HG02973 (cell line): ENCODE data around the gene BAAT.
"Not testable (repeated sequence)": the region's sequence is repeated elsewhere in the genome, so short reads cannot be mapped to it uniquely, and the experiment has no call there.

ENCODE experiments used
- ATAC-seq: cut with Tn5 transposase; IDR thresholded peaks from one replicate; pipeline ENCODE4 v1.9.1; 2021; ENCODE audit warnings: moderate library complexity; ENCODE audit not compliant: unreplicated experiment

Gene BAAT

DNA sequence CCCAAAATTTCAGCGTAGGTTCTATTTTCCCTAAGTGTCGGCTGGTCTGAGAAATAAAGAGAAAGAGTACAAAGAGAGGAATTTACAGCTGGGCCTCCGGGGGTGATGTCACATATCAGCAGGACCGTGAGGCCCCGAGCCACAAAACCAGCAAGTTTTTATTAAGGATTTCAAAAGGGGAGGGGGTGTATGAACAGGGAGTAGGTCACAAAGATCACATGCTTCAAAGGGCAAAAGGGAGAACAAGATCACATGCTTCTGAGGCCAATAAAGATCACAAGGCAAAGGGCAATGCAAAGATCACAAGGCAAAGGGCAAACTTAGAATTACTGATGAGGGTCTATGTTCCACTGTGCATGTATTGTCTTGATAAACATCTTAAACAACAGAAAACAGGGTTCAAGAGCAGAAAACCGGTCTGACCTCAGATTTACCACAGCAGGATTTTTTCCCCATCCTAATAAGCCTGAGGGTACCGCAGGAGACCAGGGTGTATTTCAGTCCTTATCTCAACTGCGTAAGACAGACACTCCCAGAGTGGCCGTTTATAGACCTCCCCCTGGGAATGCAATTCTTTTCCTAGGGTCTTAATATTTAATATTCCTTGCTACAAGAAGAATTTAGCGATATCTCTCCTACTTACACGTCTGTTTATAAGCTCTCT lies at the start of gene BAAT:
Gene BAAT (minus strand): TSS at position 134 of the 664 bp plus-strand sequence. CDS start 13,602 bp downstream, outside the sequence.
- ATAC-seq = not testable (repeated sequence)

DNA sequence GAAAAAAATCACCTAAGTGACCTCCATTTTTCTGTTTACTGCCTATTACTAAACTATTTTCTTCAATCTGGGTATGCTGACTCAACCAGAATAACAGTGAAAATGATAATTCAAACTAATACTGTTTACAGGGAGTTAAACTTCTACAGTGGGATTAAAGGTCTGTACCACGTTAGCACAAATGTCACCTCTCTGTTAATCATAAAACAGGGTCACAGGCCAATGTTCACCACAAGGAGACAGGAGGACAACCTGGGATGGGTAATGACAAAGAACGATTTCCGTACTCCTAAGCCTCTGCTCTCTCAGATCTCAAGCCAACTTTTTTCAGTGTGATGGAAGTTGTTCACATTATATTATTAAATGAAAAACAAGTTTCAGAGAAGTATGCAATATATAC lies 48.4 kb upstream of the BAAT start:
- ATAC-seq = no peak

DNA sequence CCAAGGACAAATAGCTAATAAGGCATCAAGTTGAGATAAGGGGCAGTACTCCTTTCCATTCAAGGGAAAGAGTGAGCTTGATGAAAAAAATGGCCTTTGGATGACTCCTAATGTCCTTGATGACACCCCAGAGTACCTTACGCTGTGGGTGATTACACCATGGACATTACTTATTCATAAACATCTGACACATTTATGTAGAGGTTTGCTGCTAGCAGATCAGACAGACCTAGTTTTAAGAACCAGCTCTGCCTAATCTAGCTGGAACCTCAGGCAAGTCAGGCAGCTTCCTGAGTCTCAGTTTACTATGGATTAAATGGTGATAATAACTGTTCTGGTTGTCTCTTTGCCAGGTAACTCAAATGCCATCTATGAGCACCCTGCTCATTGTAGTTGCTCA lies 47.9 kb upstream of the BAAT start:
- ATAC-seq = no peak

DNA sequence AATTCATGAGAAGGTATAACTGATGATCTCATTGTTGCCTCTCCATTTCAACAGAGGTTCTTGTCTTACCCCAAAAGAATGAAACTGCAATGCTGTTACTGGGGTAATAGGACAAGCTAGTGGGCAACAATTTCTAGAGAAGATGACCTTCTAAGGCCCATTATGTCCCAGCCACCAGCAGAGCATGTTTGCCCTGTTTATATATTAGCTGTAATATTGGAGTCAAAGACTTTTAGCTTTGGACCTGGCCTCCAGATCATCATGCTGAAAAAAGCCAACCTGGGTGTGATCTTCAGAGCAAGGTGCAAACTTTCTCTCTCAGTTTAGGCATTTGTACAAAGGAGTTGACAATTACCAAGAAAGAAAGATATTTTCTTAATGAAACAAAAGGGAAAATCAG lies 47.4 kb upstream of the BAAT start:
- ATAC-seq = no peak

DNA sequence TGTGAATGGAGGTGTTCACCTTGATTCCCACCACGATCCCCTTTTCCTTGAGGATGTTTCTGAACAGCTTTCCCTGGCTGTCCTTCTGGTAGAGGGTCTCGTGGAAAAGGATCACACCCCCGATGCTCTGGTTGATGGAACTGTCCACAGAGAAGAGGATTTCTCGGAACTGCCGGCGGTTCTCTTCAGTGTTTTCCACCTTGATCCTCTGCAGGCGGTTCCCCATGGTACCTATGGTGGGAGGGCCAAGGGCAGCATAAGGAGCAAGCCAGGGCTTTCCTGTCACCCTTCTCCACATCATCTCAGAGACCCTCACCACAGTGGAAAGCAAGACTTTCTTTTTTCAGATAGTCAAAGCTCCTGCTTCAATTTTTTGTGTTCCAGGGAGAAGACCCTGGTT lies 44.9 kb upstream of the BAAT start:
- no peak for ATAC-seq

DNA sequence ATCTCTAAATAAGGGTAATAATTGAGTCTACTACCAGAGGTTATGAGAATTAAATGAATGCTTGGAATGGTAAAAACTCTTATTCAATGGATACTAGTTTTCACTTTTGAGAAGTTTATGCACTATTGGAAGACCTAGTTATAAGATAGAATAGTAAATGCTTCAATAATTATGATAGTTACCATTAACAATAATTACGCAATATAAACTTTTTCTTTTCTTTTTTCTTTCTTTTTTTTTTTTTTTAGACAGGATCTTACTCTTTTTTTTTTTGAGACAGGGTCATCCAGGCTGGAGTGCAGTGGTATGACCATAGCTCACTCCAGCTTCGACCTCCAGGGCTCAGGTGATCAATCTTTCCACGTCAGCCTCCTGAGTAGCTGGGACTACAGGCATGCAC lies 44.1 kb upstream of the BAAT start:
- no peak for ATAC-seq

DNA sequence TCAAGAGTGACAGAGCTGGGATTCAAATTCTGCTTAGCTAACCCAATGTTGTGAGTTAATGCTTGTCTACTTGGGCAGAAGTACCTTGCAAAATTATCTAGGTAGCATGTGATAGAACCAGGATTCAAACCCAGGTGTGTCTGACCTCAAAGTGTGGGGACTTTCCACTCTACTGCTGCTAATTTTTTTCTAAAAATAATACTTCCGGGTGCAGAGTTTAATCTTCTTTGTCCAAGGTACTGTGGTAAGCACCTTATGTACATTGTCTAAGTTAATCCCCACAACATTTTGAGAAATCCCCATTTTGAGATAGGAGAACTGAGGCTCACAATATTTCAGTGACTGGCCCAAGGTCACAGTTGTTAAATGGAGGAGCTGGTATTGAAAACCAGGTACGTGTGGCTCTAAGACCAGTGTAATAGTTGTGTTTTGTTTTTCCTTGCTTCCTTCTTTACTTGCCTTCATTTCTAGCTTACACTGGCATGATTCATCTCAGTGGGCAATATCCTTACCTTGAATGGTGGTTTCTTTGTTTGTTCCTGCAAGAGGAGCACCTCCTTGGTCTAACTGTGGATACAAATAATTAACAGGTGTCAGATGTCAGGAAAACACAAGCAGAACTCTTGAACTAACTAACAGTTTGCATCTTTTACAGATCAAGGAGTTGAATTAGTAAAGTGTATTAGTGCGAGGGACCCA lies 43.3 kb upstream of the BAAT start:
- ATAC-seq = no peak

DNA sequence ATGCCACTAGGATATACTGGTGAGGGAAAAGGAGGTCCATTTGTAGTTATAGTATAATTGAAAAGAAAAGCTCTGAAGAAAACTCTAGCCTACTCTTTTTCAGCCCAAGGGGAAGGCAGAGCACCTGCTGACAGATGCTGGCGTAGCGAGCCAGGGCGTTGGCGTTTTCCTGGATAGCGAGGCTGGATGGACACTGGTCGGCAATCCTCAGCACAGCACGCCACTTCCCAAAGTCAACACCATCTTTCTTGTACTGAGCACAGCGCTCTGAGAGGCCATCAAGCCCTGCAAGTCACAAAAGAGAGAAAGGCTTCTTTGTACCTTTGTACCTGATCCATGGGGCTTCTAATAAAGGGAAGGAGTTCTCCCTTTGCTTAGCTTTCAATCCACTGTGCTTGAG lies 42.6 kb upstream of the BAAT start:
- ATAC-seq = no peak

DNA sequence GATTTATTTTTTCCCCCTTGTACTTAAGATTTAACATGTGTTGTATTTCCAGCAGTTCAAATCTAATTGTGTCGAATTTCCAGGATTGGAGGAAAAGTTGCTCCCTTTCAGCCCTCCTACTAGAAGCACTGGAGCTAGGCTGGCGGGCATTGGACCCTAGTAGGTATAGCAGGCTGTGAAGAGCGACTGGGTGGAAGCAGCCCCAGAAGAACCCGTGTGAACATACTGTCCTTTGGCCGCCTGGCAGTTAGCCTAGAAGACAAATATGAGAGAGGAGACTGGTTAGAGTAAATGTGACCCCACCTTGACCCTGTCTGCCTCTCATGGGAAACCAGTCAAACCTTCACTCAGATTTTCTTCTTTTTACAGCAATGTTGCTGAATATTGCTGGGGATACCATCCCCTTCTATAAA lies 36.9 kb upstream of the BAAT start:
- ATAC-seq = no peak

DNA sequence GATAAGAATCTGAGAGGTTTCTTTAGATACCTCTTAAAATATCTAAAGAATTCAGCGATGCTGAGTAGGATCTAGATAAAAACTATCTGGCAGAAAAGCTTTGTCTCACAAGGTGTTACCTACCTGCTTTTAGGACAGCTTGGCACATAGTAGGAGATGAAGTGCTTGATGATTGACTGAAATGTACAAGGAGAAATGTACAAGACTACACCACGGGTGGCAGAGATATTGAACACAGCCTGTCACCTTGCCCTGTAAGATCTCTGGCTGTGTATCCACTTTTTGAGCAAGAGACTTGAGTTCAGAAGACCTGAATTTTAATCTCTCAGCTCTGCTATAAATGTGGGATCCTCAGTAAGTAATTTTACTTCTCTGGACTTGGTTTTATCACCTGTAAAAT lies 35.1 kb upstream of the BAAT start:
- ATAC-seq = no peak

DNA sequence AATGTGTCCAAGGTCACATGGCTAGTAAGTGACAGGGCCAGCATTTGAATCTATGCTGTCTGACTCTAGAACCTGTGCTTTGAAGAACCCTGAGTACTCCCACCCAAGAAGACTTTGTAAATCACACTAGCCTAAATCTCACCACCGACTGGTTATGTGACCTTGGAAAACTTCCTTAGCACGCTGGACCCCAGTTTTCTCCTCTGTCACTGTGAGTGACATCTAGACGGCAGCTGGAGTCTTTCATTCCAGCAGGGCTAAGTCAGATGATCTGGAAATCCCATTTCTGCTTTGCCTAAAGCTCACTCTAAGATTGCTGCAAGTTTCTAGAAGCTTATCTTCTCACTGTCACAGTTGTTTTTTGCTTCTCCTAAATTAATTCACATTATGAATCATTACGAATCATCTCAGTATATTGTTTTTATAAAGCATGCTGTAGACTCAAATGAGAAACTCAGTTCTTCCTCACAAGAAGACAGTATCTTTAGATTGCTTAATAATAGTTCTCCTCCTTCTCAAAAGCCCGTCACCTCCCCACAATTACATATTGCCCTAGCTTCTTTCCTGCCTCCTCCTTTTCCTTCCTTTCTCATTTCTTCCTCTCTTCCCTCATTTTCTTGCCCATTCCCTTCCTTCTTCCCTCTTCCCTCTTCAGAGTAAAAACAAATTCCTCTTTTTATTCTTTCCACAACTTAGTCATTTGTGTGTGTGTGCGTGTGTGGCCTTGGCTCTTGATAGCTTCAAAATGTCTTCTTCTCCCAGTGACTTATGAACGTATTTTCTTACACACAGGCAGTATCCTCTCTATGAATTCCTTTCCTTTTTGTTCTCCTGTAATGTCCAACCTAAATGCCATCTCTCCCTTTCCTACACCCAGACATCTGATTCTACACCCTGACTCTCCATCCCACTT lies 34.0 kb upstream of the BAAT start:
- no peak for ATAC-seq

DNA sequence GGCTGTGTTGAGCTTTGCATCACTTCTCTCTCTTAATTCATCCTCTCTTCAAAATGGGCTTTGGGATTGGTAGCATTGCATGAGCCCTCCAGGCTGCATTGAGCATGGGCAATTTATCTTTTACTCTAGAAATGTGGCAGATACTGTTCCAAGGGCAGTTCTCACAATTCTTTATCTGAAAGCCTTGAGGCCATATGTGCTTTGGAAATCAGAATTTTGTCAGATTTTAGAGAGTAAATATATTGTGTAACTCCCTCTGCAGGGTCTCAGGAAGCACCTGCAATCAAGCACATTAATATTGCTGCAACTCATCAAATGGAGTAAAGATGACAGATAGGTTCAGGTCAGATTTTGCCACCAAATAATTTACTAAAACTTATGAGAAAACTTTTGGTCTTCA lies 33.2 kb upstream of the BAAT start:
- no peak for ATAC-seq

DNA sequence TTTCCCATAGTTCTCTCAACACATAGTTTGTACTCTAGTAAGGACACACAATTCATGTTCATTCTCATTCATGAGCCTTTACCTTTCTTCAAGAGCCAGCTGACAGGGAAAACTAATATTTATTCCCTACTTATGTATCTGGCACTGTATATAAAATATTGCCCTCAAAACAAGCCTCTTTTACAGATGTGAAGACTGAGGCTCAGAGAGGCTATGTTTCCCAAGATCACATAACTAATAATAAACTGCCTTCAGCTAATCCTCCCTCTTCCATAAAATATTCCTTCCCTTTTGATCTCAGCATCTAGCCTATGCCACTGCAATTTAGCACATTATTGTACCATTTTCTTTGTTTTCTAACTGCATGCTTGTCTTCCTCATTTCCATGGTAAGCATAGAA lies 32.6 kb upstream of the BAAT start:
- ATAC-seq = no peak

DNA sequence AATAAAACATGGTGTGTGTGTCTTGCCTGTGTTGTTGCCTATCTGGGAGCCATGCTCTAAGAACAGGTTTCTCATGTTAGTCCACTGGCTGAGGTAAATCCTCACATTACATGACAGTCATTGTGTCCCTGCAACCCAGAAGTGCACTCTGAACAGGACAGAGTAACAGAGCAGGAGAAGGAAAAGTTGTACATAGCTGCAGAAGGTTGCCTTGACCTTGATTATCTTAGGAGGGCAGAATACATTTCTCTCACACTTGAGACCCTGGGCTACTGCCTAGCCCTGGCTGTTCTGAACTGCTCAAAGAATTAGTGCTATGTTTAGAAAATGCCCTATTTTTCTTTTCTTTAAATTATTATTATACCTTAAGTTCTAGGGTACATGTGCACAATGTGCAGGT lies 30.8 kb upstream of the BAAT start:
- ATAC-seq = no peak

DNA sequence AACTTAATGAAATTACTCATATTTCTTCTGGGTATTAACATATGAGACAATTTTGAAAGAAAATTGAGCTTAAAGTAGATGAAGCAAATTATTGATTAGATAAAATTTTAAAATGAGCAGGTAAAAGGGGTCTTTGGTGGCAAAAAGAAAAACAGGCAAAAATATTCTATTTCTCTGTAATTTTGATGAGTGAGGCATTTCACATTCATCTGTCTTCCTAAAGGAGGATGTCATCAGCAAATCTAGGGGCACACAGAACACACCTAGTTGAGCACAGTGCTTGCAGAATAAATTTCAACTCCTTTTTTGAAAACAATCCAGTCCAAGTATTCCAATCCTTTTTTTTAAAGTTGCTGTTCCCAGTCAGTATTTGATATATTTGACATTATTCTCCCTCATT lies 30.0 kb upstream of the BAAT start:
- no peak for ATAC-seq

DNA sequence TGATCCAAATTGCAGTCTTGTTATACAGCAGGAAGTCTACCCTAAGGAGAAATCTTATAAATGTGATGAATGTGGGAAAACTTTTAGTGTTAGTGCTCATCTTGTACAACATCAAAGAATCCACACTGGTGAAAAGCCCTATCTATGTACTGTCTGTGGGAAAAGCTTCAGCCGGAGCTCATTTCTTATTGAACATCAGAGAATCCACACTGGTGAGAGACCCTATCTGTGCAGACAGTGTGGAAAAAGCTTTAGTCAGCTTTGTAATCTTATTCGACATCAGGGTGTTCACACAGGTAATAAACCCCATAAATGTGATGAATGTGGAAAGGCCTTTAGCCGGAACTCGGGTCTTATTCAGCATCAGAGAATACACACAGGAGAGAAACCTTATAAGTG lies 24.3 kb upstream of the BAAT start:
- no peak for ATAC-seq

DNA sequence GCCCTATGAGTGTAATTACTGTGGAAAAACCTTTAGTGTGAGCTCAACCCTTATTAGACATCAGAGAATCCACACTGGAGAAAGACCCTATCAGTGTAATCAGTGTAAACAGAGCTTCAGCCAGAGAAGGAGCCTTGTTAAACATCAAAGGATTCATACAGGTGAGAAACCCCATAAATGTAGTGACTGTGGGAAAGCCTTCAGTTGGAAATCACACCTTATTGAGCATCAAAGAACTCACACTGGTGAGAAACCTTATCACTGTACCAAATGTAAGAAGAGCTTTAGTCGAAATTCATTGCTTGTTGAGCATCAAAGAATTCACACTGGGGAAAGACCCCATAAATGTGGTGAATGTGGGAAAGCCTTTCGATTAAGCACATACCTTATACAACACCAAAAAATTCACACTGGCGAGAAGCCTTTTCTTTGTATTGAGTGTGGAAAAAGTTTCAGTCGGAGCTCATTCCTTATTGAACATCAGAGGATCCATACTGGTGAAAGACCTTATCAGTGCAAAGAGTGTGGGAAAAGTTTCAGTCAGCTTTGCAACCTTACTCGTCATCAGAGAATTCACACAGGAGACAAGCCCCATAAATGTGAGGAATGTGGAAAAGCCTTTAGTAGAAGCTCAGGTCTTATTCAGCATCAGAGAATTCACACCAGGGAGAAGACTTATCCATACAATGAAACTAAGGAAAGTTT lies 23.7 kb upstream of the BAAT start:
- ATAC-seq = no peak

DNA sequence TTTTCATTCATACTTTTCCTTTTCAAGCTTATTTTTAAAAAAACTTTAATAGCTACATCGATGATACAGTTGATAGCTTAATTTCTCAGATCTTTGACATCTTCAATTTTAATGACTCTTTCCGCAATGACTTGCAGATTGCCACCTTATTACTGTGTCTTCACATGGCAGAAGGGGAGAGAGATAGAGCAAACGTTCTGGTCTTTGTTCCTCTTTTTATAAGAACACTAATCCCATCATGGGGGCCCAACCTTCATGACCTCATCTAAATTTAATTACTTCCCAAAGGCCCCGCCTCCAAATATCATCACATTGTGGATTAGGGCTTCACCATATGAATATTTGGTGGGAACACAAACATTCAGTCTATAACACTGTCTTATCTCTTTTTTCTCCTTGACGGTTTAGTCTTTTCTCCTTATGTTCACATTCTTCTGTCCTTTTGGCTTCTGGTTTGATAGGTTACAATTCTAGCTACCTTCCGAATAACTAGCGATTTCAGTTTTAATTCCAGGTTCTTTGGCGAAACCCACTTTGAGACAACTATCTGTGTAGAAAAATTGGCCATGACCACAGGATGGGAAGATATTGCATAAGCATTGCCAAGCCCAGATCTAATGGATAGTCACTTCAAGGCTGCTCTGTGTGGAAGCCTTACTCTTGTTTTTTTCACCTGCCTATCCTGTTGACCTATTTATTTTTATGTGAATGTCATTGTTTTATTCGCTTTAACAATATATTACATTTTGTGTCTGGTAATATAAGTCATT lies 18.9 kb upstream of the BAAT start:
- no peak for ATAC-seq

DNA sequence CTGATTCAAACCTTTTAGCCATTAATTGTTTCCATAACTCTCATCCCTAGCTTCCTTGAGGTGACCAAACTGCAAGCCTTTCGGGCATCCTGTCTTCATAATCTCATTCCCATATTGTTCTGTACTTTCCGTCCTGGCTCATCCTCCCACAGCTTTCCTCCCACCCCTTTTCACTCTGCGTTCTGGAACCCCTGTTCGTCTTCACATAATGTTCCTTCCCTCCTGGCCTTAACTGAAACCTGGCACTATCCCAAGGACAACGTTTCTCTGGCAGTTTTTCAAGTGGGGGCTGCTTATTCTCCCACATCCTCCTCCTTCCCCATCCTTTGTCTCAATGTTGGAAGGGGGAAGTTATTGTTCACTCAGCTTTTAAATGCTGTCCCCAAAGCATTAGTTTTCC lies 15.3 kb upstream of the BAAT start:
- ATAC-seq = no peak

DNA sequence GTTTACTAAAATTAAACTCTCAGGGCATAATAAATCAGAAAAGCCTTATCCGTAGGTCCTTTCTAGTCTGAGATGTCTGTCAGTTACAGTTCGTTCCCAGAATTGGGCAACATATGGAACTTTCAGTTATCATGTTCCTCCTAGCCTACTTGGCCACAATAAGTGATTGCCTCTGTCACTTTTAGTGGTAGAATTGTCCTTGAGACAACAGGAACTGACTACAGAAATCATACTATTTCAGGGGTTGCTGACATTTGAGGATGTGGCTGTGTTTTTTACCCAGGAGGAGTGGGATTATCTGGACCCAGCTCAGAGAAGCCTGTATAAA lies 14.8 kb upstream of the BAAT start:
- ATAC-seq = no peak
